Naive thymus-derived CD4-positive, alpha-beta T cell (primary cell): Measurements from ENCODE around the gene DAAM1. TPM values are rescaled to one million over a fixed set of nuclear protein-coding genes. Genes with fewer than 3 reads are reported as not detected.
A peak's percentile ranks its signal among the peaks of the same experiment; 100 is the strongest.

ENCODE experiments used
- ATAC-seq: fragments of 150-1000 bp; cut with Tn5 transposase; 2 replicates; pipeline ENCODE4 v1.10.0; 2021; ENCODE audit warnings: mild to moderate bottlenecking, moderate library complexity
- CTCF ChIA-PET: fragments of 350-600 bp; sonication (Branson Sonifier 250); formaldehyde crosslinking; loops from one replicate; lab custom pipeline; 2021; ENCODE audit warnings: antibody characterized with exemption; lab: Charles Lee
- POLR2A ChIA-PET: fragments of 350-600 bp; sonication (Branson Sonifier 250); formaldehyde crosslinking; loops from one replicate; lab custom pipeline; 2021; ENCODE audit warnings: antibody characterized with exemption, inconsistent platforms; lab: Charles Lee
- DNase-seq, 9 donors: peaks; one replicate each; pipeline versions ENCODE4 v3.0.0 to v3.0.0-alpha.2; 2020 to 2022; ENCODE audit warnings: mixed read lengths in 1 of 9
- H3K27ac ChIP-seq: one replicate; pipeline ENCODE4 v1.7.0; 2013; ENCODE audit warnings: mild to moderate bottlenecking, low read depth, low read length, moderate library complexity
- H3K27me3 ChIP-seq, 2 donors: one replicate each; pipeline ENCODE4 v1.7.0; 2013; ENCODE audit warnings: low read length in 2 of 2, mild to moderate bottlenecking in 2 of 2, moderate library complexity in 2 of 2; ENCODE audit not compliant: control insufficient read depth in 2 of 2, insufficient read depth in 2 of 2
- H3K36me3 ChIP-seq, 3 experiments: 1 replicate in 2 of 3; 2 replicates in 1 of 3; pipeline ENCODE4 v1.7.0; 2013; ENCODE audit warnings: low read length in 3 of 3, mild to moderate bottlenecking in 3 of 3, moderate library complexity in 1 of 3; ENCODE audit not compliant: insufficient read depth in 3 of 3, control insufficient read depth in 2 of 3
- H3K4me1 ChIP-seq, 2 donors: one replicate each; pipeline ENCODE4 v1.7.0; 2013; ENCODE audit warnings: low read length in 2 of 2, mild to moderate bottlenecking in 2 of 2, moderate library complexity in 1 of 2; ENCODE audit not compliant: control insufficient read depth in 2 of 2, insufficient read depth in 2 of 2
- H3K4me3 ChIP-seq: 2 replicates; pipeline ENCODE4 v1.7.0; 2013; ENCODE audit warnings: mild to moderate bottlenecking, low read length
- H3K9me3 ChIP-seq, 3 experiments: 1 replicate in 2 of 3; 2 replicates in 1 of 3; pipeline ENCODE4 v1.7.0; 2013; ENCODE audit warnings: low read length in 3 of 3; ENCODE audit not compliant: control insufficient read depth in 2 of 3
- H3K27ac Mint-ChIP-seq, 9 donors: one replicate each; pipeline ENCODE4 v1.8.0; 2020 to 2022; ENCODE audit warnings: mixed read lengths in 9 of 9, mild to moderate bottlenecking in 8 of 9, moderate library complexity in 5 of 9, inconsistent platforms in 2 of 9
- H3K27me3 Mint-ChIP-seq, 5 donors: one replicate each; pipeline ENCODE4 v1.8.0; 2021 to 2022; ENCODE audit warnings: mixed read lengths in 5 of 5, mild to moderate bottlenecking in 1 of 5
- H3K36me3 Mint-ChIP-seq, 5 donors: one replicate each; pipeline ENCODE4 v1.8.0; 2020 to 2022; ENCODE audit warnings: mixed read lengths in 5 of 5, mild to moderate bottlenecking in 3 of 5, inconsistent platforms in 1 of 5
- H3K4me1 Mint-ChIP-seq, 7 donors: one replicate each; pipeline ENCODE4 v1.8.0; 2020 to 2022; ENCODE audit warnings: mixed read lengths in 7 of 7, mild to moderate bottlenecking in 3 of 7, inconsistent platforms in 1 of 7
- H3K4me3 Mint-ChIP-seq, 10 donors: one replicate each; pipeline ENCODE4 v1.8.0; 2020 to 2022; ENCODE audit warnings: mild to moderate bottlenecking in 10 of 10, mixed read lengths in 10 of 10, moderate library complexity in 6 of 10, inconsistent platforms in 2 of 10
- H3K9me3 Mint-ChIP-seq, 11 donors: one replicate each; pipeline ENCODE4 v1.8.0; 2020 to 2022; ENCODE audit warnings: mixed read lengths in 11 of 11, mild to moderate bottlenecking in 4 of 11, inconsistent platforms in 1 of 11, moderate library complexity in 1 of 11
- intact Hi-C, 2 donors: fragments of 100-400 bp; cut with micrococcal nuclease; formaldehyde crosslinking; loops; one replicate each; pipeline ENCODE4 v1.15.1; 2023
- polyA plus RNA-seq, 2 donors: library from polyadenylated mRNA; unstranded; fragments of 300-500 nt; fragmentation: Illumina TruSeq; gene quantifications; one replicate each; pipeline ENCODE4 v1.2.3, GENCODE V29; 2021
- total RNA-seq, 6 experiments: library from RNA in 5 of 6; stranded (reverse) in 5 of 6; gene quantifications; 1 replicate in 5 of 6; 2 replicates in 1 of 6; pipeline ENCODE4 v1.2.3 and lab custom pipeline; 2021 to 2026

DAAM1 gene
- total and polyA plus RNA-seq, 7 experiments from 2014 or later = 5.5 to 21.0 (median 10.8) TPM

DNA sequence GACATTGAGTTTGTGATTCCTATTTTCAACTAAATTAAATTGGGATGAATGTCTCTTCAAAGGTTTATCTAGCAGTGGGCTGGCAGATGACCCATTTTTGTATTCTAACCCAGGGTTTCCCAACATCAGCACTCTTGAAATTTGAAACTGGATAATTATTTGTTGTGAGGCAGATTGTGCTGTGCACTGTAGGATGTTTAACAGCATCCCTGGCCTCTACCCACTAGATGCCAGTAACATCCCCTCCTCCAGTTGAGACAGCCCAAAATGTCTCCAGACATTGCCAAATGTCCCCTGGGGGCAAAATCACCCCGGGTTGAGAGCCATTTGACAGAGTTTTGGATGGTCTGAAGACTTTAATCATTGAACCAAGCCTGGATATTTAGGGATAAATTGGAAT lies 11.1 kb downstream of the DAAM1 start:
- Histone ChIP-seq H3K4me1 (no peaks in the 10 kb centered on the region), H3K27ac (no peak overlapping the region), H3K9me3 (no peaks in the 10 kb centered on the region), H3K4me3 (no peak overlapping the region), H3K36me3 (no peaks in the 10 kb centered on the region), H3K27me3 (no peaks in the 10 kb centered on the region)
- CTCF ChIA-PET = interaction anchor here (0.7 kb wide), 1 partner anchor 166 kb away, joined by 4 read pairs; no protein-coding TSS in a partner anchor
- no peak overlapping the region for H3K4me3 Mint-ChIP-seq
- ATAC-seq = no peak
- no peak for DNase-seq
- H3K27me3 Mint-ChIP-seq = no peaks in the 10 kb centered on the region
- POLR2A ChIA-PET = no interaction called here
- intact Hi-C loops = no loop called here
- no peak overlapping the region for H3K27ac Mint-ChIP-seq
- H3K36me3 Mint-ChIP-seq = no peaks in the 10 kb centered on the region
- peaks cover under 1 to 14% (median 8%) of the 10 kb centered on the region in 7 donors for H3K4me1 Mint-ChIP-seq
- no peaks in the 10 kb centered on the region for H3K9me3 Mint-ChIP-seq

DNA sequence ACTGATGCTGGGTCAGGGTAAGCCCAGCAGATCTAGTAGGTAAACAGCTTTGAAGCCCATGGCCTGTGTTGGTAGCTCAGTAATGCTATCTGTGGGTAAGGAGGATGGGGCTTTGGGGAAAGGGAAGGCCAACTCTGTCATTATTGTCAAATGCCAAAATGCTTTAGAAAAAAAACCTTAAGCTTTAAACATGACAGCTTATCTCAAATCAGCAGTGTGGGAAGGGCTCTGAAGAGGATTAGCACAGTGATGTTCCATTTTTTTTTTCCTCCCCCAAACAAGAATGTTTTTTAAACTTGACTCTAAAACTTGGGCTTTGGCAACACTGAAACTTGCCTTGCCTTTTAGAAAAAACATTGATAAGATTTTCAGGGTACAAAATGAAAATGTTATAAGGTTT lies 11.7 kb downstream of the DAAM1 start:
- H3K27me3 ChIP-seq = no peaks in the 10 kb centered on the region
- H3K9me3 ChIP-seq = no peaks in the 10 kb centered on the region
- no peaks in the 10 kb centered on the region for H3K9me3 Mint-ChIP-seq
- intact Hi-C loops = no loop called here
- H3K27me3 Mint-ChIP-seq = no peaks in the 10 kb centered on the region
- POLR2A ChIA-PET = no interaction called here
- peaks cover 3 to 15% (median 8%) of the 10 kb centered on the region in 7 donors for H3K4me1 Mint-ChIP-seq
- ATAC-seq (no peak), DNase-seq (no peak)
- H3K4me1 ChIP-seq = no peaks in the 10 kb centered on the region
- H3K4me3 Mint-ChIP-seq = no peak overlapping the region
- H3K27ac Mint-ChIP-seq = no peak overlapping the region
- H3K36me3 ChIP-seq = no peaks in the 10 kb centered on the region
- CTCF ChIA-PET = interaction anchor here (0.7 kb wide), 1 partner anchor 167 kb away, joined by 4 read pairs; no protein-coding TSS in a partner anchor
- no peaks in the 10 kb centered on the region for H3K36me3 Mint-ChIP-seq
- no peak overlapping the region for H3K4me3 ChIP-seq
- H3K27ac ChIP-seq = no peak overlapping the region

DNA sequence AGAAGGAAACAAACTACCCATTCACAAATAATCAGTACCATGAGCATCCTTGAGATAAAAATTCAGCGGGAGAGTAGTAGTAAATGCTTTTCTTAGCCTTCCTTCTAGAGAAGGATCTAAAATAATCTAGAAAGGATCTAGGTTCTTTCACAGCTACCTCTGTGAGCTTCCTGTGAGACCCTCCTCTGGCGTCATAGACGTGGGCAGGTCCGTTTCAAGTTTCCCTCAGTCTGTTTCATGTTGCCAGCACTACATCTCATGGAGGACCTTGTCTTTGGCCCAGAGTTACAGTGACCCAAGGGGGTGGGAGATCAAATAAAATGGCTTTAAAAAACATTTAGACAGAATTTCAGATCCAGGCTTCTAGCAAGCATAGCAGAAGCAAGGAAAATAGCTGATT lies 13.6 kb downstream of the DAAM1 start:
- ATAC-seq (peak; percentile 60), DNase-seq (no peak)
- H3K4me3 Mint-ChIP-seq = no peak overlapping the region
- Histone ChIP-seq H3K27ac (no peak overlapping the region), H3K4me1 (no peaks in the 10 kb centered on the region), H3K27me3 (no peaks in the 10 kb centered on the region), H3K36me3 (no peaks in the 10 kb centered on the region), H3K4me3 (no peak overlapping the region), H3K9me3 (no peaks in the 10 kb centered on the region)
- no peaks in the 10 kb centered on the region for H3K9me3 Mint-ChIP-seq
- ChIA-PET POLR2A (no interaction called here), CTCF (interaction anchor here (0.7 kb wide), 2 partner anchors 134 to 300 kb away, joined by 3 to 5 read pairs; no protein-coding TSS in a partner anchor)
- intact Hi-C loops = no loop called here
- H3K36me3 Mint-ChIP-seq = peaks cover 0 to 3% (median 0%) of the 10 kb centered on the region in 5 donors
- no peaks in the 10 kb centered on the region for H3K27me3 Mint-ChIP-seq
- H3K27ac Mint-ChIP-seq = peak overlapping the region in 2 of 9 donors; percentile 10 to 37
- peaks cover 3 to 15% (median 8%) of the 10 kb centered on the region in 7 donors for H3K4me1 Mint-ChIP-seq

- ATAC-seq (no peak), DNase-seq (no peak)
- ChIA-PET CTCF (no interaction called here), POLR2A (no interaction called here)
- no peaks in the 10 kb centered on the region for H3K9me3 Mint-ChIP-seq
- no peak overlapping the region for H3K4me3 Mint-ChIP-seq
- no peak overlapping the region for H3K27ac ChIP-seq
- H3K27me3 ChIP-seq = no peaks in the 10 kb centered on the region
- no peaks in the 10 kb centered on the region for H3K9me3 ChIP-seq
- no peaks in the 10 kb centered on the region for H3K36me3 ChIP-seq
- no peak overlapping the region for H3K27ac Mint-ChIP-seq
- H3K36me3 Mint-ChIP-seq = peaks cover 0 to 6% (median 0%) of the 10 kb centered on the region in 5 donors
- H3K4me1 ChIP-seq = no peaks in the 10 kb centered on the region
- H3K4me1 Mint-ChIP-seq = peaks cover 4 to 15% (median 7%) of the 10 kb centered on the region in 7 donors
- intact Hi-C loops = no loop called here
- H3K4me3 ChIP-seq = no peak overlapping the region
- no peaks in the 10 kb centered on the region for H3K27me3 Mint-ChIP-seq
Observed at GRCh38 chr14:59204305-59204704, 15.8 kb downstream of the DAAM1 start.

DNA sequence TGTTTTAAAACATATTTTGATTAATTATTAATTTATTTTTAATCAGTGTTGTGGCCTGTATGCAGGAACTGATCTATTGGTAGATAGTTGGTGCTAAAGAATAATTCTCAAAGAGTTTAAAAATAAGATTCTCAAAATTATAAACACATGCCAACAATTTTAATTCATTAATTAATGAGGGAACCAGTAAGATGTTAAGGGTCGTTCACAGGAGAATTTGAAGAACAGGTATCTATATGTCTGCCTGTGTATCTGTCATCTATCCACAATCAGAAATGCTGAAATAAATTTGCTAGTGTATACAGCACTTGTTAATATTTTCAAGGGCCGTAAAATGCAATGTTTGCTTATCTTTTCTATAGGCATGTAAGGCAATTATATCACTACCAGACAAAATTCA lies 18.4 kb downstream of the DAAM1 start:
- no peak overlapping the region for H3K4me3 Mint-ChIP-seq
- peaks cover 0 to 6% (median 0%) of the 10 kb centered on the region in 5 donors for H3K36me3 Mint-ChIP-seq
- H3K36me3 ChIP-seq = no peaks in the 10 kb centered on the region
- no peaks in the 10 kb centered on the region for H3K4me1 ChIP-seq
- no peaks in the 10 kb centered on the region for H3K9me3 Mint-ChIP-seq
- ATAC-seq = no peak
- CTCF ChIA-PET = no interaction called here
- H3K4me3 ChIP-seq = no peak overlapping the region
- no peaks in the 10 kb centered on the region for H3K9me3 ChIP-seq
- intact Hi-C loops = no loop called here
- DNase-seq = no peak
- H3K27me3 ChIP-seq = no peaks in the 10 kb centered on the region
- no peak overlapping the region for H3K27ac Mint-ChIP-seq
- POLR2A ChIA-PET = no interaction called here
- H3K27ac ChIP-seq = no peak overlapping the region
- H3K4me1 Mint-ChIP-seq = peaks cover 3 to 16% (median 7%) of the 10 kb centered on the region in 7 donors
- no peaks in the 10 kb centered on the region for H3K27me3 Mint-ChIP-seq

DNA sequence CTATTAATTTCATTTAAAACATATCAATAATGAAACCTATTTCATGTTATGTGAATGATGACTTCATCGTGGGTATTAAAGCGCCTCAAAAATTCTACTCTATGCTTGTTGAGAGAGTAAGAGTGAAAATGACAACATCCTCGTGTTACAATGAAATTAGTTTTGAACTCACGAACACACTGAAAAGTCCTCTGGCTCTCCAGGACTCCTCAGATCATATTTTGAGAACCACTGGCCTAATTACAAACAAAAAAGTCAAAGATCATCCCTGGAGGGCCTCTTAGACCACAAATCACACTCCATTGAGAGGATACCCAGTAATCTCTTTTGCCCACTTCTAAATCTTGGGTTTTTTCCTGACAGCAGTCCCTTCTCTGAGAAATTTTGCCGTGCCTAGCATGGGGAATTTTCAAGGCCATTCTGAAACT lies 19.1 kb downstream of the DAAM1 start:
- ChIA-PET POLR2A (no interaction called here), CTCF (no interaction called here)
- no peaks in the 10 kb centered on the region for H3K27me3 Mint-ChIP-seq
- no peaks in the 10 kb centered on the region for H3K36me3 ChIP-seq
- ATAC-seq (no peak), DNase-seq (no peak)
- no peak overlapping the region for H3K4me3 Mint-ChIP-seq
- intact Hi-C loops = no loop called here
- no peaks in the 10 kb centered on the region for H3K9me3 ChIP-seq
- H3K4me1 ChIP-seq = no peaks in the 10 kb centered on the region
- no peak overlapping the region for H3K27ac ChIP-seq
- no peak overlapping the region for H3K4me3 ChIP-seq
- peaks cover 0 to 6% (median 0%) of the 10 kb centered on the region in 5 donors for H3K36me3 Mint-ChIP-seq
- peaks cover 3 to 13% (median 5%) of the 10 kb centered on the region in 7 donors for H3K4me1 Mint-ChIP-seq
- no peak overlapping the region for H3K27ac Mint-ChIP-seq
- H3K27me3 ChIP-seq = no peaks in the 10 kb centered on the region
- H3K9me3 Mint-ChIP-seq = no peaks in the 10 kb centered on the region

GRCh38 chr14:59208224-59208814 lies 19.9 kb downstream of the DAAM1 start:
- ChIA-PET POLR2A (no interaction called here), CTCF (no interaction called here)
- peaks cover 0 to 6% (median 0%) of the 10 kb centered on the region in 5 donors for H3K36me3 Mint-ChIP-seq
- H3K4me3 Mint-ChIP-seq = no peak overlapping the region
- no peak for DNase-seq
- Histone ChIP-seq H3K27ac (no peak overlapping the region), H3K27me3 (no peaks in the 10 kb centered on the region), H3K36me3 (no peaks in the 10 kb centered on the region), H3K4me3 (no peak overlapping the region), H3K4me1 (no peaks in the 10 kb centered on the region), H3K9me3 (no peaks in the 10 kb centered on the region)
- peaks cover 0 to 13% (median 5%) of the 10 kb centered on the region in 7 donors for H3K4me1 Mint-ChIP-seq
- peak overlapping the region in 1 of 9 donors; percentile 51 for H3K27ac Mint-ChIP-seq
- no peaks in the 10 kb centered on the region for H3K27me3 Mint-ChIP-seq
- no peak for ATAC-seq
- intact Hi-C loops = no loop called here
- H3K9me3 Mint-ChIP-seq = no peaks in the 10 kb centered on the region
